DND-41 (cell line): ENCODE measurements around the gene ZBED4.

Experiments used
- ATAC-seq: fragments of 200-7000 bp; cut with Tn5 transposase; 3 replicates; pipeline ENCODE4 v1.9.1; 2021; ENCODE audit warnings: low read depth; ENCODE audit not compliant: insufficient read depth
- DNase-seq: peaks from one replicate; pipeline ENCODE4 v3.0.0-alpha.2; 2020
- H2AFZ ChIP-seq: 2 replicates; pipeline ENCODE4 v1.6.0; 2012; ENCODE audit warnings: low read depth, low read length
- H3K27ac ChIP-seq: 2 replicates; pipeline ENCODE4 v1.5.1; 2012; ENCODE audit warnings: low read length, inconsistent platforms
- H3K27me3 ChIP-seq: fragments of 200-600 bp; sonication (generic); 2 replicates; pipeline ENCODE4 v1.6.0; 2012; ENCODE audit warnings: low read length, mild to moderate bottlenecking, inconsistent platforms; ENCODE audit not compliant: insufficient read depth, poor library complexity
- H3K36me3 ChIP-seq: 2 replicates; pipeline ENCODE4 v1.5.1; 2012; ENCODE audit warnings: low read length, inconsistent platforms; ENCODE audit not compliant: insufficient read depth
- H3K4me1 ChIP-seq: 2 replicates; pipeline ENCODE4 v1.5.1; 2012; ENCODE audit warnings: mild to moderate bottlenecking, low read length; ENCODE audit not compliant: insufficient read depth
- H3K4me2 ChIP-seq: 2 replicates; pipeline ENCODE4 v1.6.0; 2012; ENCODE audit warnings: mild to moderate bottlenecking, moderate library complexity, low read length, inconsistent platforms; ENCODE audit not compliant: insufficient read depth
- H3K4me3 ChIP-seq, 2 experiments: fragments of 200-600 bp in 1 of 2; shearing (Covaris generic) in 1 of 2; 2 replicates each; pipeline ENCODE4 v1.5.1; 2012 to 2016; ENCODE audit warnings: inconsistent platforms in 2 of 2, low read length in 2 of 2, mild to moderate bottlenecking in 2 of 2, low read depth in 1 of 2, moderate library complexity in 1 of 2
- H3K79me2 ChIP-seq: 2 replicates; pipeline ENCODE4 v1.6.0; 2012; ENCODE audit warnings: low read length, inconsistent platforms; ENCODE audit not compliant: insufficient read depth
- H3K9ac ChIP-seq: 2 replicates; pipeline ENCODE4 v1.6.0; 2012; ENCODE audit warnings: low read depth, mild to moderate bottlenecking, inconsistent platforms, low read length, moderate library complexity
- H3K9me3 ChIP-seq: 2 replicates; pipeline ENCODE4 v1.5.1; 2012; ENCODE audit warnings: low read length, moderate library complexity, mild to moderate bottlenecking, inconsistent platforms; ENCODE audit not compliant: insufficient read depth, severe bottlenecking
- H4K20me1 ChIP-seq: 2 replicates; pipeline ENCODE4 v1.6.0; 2012; ENCODE audit warnings: low read length; ENCODE audit not compliant: insufficient read depth
- EZH2 ChIP-seq: IDR thresholded peaks from 3 replicates; pipeline ENCODE4 v1.6.1; 2012; ENCODE audit warnings: borderline replicate concordance, low read depth, mild to moderate bottlenecking, moderate library complexity, low read length, inconsistent platforms; ENCODE audit not compliant: severe bottlenecking
- TF ChIP-seq, protein P1 (sequence below): IDR thresholded peaks from 2 replicates; pipeline ENCODE4 v1.5.1; 2012; ENCODE audit warnings: borderline replicate concordance, low read length, moderate library complexity, mild to moderate bottlenecking; ENCODE audit not compliant: poor library complexity, severe bottlenecking; ENCODE audit errors: extremely low read depth

Gene ZBED4

DNA sequence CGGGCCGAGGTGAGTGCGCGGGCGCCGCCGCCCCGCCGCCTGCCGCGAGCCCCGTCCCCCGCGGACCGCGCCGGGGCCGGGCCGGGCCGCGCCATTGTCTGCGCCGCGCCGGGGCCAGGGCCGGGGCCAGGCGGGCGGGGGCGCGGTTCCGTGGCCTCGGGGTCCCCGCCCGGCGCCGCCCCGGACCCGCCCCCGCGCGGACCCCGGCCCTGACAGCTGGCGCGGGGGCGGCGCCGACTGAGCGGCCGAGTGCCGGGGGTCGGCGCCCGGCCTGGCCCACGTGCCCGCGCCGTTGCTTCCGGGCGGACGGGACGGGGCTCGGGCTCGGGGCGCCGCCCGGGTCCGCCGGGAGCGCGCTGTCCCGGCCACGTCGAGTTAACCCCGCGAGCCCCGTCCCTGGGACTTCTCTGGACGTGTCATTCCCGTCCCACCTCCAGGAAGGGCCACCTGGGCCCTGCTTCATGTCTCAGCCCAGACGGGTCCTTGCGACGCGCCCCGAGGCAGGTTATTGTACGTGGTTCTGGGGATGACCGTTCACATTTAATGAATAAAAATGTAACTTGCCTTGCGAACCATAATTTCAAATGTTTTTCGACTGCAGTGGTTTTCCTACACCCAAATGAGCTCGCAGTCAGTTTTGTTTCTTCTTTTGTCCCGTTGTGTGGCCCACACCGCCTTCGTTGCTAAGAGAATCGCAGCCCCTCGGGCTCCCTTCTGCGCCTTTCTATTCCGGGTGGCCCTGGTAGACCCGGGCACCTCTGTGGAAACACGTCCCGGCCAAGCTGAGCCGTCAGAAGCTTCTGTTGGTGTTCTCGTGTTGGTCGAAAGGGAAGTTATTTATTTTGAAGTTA is 562 bp downstream of the ZBED4 start:
- Histone ChIP-seq H3K27me3 (no peaks in the 10 kb centered on the region), H3K79me2 (peaks cover 51% of the 10 kb centered on the region), H3K36me3 (peaks cover 20% of the 10 kb centered on the region), H2AFZ (peak overlapping the region; percentile 51; the same call in 1 of the 2 replicates), H3K4me1 (peaks cover 39% of the 10 kb centered on the region), H4K20me1 (peaks cover 47% of the 10 kb centered on the region), H3K4me3 (peak overlapping the region; percentile 43 to 87), H3K9ac (peak overlapping the region; percentile 76), H3K27ac (peak overlapping the region; percentile 72), H3K9me3 (no peaks in the 10 kb centered on the region), H3K4me2 (peak overlapping the region; percentile 71)
- DNase-seq = peak; percentile 47
- no peak for TF ChIP-seq EZH2
- TF ChIP-seq, protein P1, sequence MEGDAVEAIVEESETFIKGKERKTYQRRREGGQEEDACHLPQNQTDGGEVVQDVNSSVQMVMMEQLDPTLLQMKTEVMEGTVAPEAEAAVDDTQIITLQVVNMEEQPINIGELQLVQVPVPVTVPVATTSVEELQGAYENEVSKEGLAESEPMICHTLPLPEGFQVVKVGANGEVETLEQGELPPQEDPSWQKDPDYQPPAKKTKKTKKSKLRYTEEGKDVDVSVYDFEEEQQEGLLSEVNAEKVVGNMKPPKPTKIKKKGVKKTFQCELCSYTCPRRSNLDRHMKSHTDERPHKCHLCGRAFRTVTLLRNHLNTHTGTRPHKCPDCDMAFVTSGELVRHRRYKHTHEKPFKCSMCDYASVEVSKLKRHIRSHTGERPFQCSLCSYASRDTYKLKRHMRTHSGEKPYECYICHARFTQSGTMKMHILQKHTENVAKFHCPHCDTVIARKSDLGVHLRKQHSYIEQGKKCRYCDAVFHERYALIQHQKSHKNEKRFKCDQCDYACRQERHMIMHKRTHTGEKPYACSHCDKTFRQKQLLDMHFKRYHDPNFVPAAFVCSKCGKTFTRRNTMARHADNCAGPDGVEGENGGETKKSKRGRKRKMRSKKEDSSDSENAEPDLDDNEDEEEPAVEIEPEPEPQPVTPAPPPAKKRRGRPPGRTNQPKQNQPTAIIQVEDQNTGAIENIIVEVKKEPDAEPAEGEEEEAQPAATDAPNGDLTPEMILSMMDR = no peak
- ATAC-seq = no peak; the same call in 2 of the 3 replicates

DNA sequence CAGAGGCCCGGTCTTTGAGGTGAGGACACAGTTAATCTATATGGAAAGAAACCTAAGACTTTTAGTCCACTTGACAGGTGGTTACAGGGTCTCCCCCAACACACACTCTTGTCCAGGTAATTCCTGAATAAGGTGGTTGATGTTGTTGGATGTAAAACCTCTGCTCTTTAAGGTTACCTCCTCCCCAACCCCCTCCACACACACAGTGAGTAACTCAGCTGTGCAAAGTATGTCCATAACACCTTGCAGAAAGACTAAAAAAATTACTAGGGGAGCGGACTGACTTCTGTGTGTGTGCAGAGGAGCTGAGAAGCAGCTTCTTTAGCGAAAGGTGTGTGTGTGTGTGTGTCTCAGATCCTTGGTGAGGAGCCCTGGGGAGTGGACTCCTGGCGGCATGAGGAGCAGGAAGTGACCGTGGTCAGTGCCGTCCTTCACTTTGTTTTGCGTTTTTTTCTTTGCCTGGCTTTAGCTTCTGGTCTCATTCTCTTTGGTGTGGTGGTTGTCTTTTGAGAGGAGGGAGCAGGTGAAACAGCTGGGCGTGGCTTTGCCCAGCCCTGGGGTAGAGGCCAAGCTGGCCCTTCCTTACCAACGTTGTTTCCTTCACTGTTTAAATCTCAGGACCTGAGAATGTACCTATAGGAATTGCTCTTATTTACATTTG is 1.7 kb downstream of the ZBED4 start:
- Histone ChIP-seq H3K27ac (peak overlapping the region; percentile 72), H3K27me3 (no peaks in the 10 kb centered on the region), H4K20me1 (peaks cover 53% of the 10 kb centered on the region), H3K9me3 (no peaks in the 10 kb centered on the region), H3K79me2 (peaks cover 62% of the 10 kb centered on the region), H3K9ac (peak overlapping the region; percentile 76), H2AFZ (no peak overlapping the region), H3K4me3 (peak overlapping the region; percentile 43 to 87; a peak in 3 of 4 replicates), H3K4me1 (peaks cover 39% of the 10 kb centered on the region), H3K36me3 (peaks cover 20% of the 10 kb centered on the region), H3K4me2 (peak overlapping the region; percentile 71)
- TF ChIP-seq, protein P1 = no peak
- TF ChIP-seq EZH2 = no peak
- no peak for ATAC-seq
- no peak for DNase-seq

DNA sequence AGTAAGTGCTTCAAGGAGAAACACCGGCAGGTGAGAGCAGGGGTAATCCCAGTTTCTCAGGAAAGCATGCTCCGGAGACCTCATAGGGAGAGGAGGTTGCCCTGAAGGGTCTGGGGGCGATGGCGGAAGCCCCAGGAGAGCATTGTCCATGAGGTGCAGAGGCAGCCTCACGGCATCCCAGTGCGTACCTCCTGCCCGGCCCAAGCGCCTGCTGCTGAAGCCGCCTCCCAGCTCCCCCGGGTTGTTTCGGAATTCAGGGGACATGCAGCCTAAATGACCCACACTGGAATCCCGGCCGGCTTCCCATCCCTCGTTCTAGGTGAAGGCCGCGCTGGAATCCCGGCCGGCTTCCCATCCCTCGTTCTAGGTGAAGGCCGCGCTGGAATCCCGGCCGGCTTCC is 2.7 kb downstream of the ZBED4 start:
- Histone ChIP-seq H3K4me1 (peaks cover 39% of the 10 kb centered on the region), H3K27me3 (no peaks in the 10 kb centered on the region), H2AFZ (no peak overlapping the region), H3K9me3 (no peaks in the 10 kb centered on the region), H3K4me3 (peak overlapping the region in 1 of 2 experiments; percentile 87; a peak in 1 of 4 replicates), H4K20me1 (peaks cover 53% of the 10 kb centered on the region), H3K27ac (no peak overlapping the region; the same call in 1 of the 2 replicates), H3K79me2 (peaks cover 72% of the 10 kb centered on the region), H3K36me3 (peaks cover 20% of the 10 kb centered on the region), H3K9ac (peak overlapping the region; percentile 76; the same call in 1 of the 2 replicates), H3K4me2 (peak overlapping the region; percentile 71; the same call in 1 of the 2 replicates)
- TF ChIP-seq, protein P1 = no peak
- no peak for TF ChIP-seq EZH2
- no peak for ATAC-seq
- DNase-seq = no peak
